ENCODE results near the gene CDC7.

The CDC7 gene

DNA sequence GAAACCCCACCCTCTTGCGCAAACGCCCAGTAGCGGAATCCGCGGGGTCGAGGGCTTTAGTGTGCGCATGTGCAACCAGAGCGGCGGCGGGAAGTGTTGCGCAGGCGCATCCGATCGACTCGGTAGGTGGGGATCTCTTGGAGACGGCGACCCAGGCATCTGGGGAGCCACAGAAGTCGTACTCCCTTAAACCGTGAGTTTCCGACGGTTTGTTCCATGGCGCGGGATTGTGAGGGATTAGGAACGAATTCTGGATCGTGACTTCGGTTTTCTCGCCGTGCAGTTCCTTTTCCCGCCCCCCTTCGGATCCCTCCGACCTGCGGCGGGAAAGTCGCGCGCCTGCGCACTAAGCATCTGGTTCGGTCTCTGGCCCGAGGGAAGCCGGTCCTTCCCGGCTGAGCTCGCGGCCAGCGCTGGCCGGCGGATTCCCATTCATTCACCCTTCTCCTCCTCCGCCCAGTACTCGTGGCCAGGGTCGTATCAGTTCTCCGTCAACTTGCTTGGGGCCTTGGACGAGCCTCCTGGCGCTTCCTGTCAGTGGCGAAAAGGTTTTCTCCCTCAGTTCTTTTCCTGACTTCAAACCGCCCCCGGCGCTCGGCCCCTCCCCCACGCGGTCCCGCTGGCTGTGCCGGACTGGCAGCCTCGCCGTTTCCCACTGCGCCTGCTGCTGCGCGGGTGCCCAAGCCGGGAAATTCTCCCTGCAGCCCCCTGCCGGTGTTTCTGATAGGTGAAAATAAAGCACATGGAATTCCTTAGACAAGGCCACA is at the start of gene CDC7:
Gene CDC7 (plus strand): TSS at position 96 of the 767 bp plus-strand sequence. CDS start 866 bp downstream, outside the sequence.
- Histone ChIP-seq H3K27me3 (ENCODE audit: low read length) (no peaks in the 10 kb centered on the region), H3K4me2 (ENCODE audit: low read depth, low read length, poor library complexity, severe bottlenecking) (peak within 1 kb of the TSS; percentile 94), H3K36me3 (ENCODE audit: low read length) (peaks cover 14% of the 10 kb centered on the region), H3K9ac (ENCODE audit: low read length) (peak within 1 kb of the TSS; percentile 95), H3F3A (ENCODE audit: insufficient read depth) (peaks cover 11% of the 10 kb centered on the region), H3K9me2 (replicated peaks; ENCODE audit: insufficient read depth, low read length) (no peaks in the 10 kb centered on the region), H2AFZ (ENCODE audit: low read depth, low read length, severe bottlenecking) (peak within 1 kb of the TSS; percentile 58), H4K20me1 (ENCODE audit: low read depth, low read length) (peaks cover 9% of the 10 kb centered on the region; the same call in 1 of the 2 replicates), H3K9me3 (ENCODE audit: insufficient read depth, low read length) (no peaks in the 10 kb centered on the region), H3K79me2 (ENCODE audit: insufficient read depth, low read length) (peaks cover 50% of the 10 kb centered on the region), H3K27ac (ENCODE audit: low read depth, low read length) (peak within 1 kb of the TSS; percentile 79), H3K4me3 (ENCODE audit: insufficient read depth, low read length, poor library complexity, severe bottlenecking) (peak within 1 kb of the TSS; percentile 91)
- no peak for TF ChIP-seq EZH2phosphoT487 (conservative IDR thresholded peaks at IDR 0.05; ENCODE audit: low read length)
- TF ChIP-seq, protein P1, sequence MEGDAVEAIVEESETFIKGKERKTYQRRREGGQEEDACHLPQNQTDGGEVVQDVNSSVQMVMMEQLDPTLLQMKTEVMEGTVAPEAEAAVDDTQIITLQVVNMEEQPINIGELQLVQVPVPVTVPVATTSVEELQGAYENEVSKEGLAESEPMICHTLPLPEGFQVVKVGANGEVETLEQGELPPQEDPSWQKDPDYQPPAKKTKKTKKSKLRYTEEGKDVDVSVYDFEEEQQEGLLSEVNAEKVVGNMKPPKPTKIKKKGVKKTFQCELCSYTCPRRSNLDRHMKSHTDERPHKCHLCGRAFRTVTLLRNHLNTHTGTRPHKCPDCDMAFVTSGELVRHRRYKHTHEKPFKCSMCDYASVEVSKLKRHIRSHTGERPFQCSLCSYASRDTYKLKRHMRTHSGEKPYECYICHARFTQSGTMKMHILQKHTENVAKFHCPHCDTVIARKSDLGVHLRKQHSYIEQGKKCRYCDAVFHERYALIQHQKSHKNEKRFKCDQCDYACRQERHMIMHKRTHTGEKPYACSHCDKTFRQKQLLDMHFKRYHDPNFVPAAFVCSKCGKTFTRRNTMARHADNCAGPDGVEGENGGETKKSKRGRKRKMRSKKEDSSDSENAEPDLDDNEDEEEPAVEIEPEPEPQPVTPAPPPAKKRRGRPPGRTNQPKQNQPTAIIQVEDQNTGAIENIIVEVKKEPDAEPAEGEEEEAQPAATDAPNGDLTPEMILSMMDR (IDR thresholded peaks at IDR 0.05; ENCODE audit: insufficient read depth, low read length, poor library complexity, severe bottlenecking) = peak; percentile 17

GRCh38 chr1:91454136-91454535 is 46.5 kb upstream of the CDC7 start:
- H3K4me3 ChIP-seq (ENCODE audit: insufficient read depth, low read length, poor library complexity, severe bottlenecking) = no peak overlapping the region
- no peak overlapping the region for H3K9ac ChIP-seq (ENCODE audit: low read length)
- H3F3A ChIP-seq (ENCODE audit: insufficient read depth) = no peaks in the 10 kb centered on the region
- no peaks in the 10 kb centered on the region for H3K9me2 ChIP-seq (replicated peaks; ENCODE audit: insufficient read depth, low read length)
- H3K27me3 ChIP-seq (ENCODE audit: low read length) = no peaks in the 10 kb centered on the region
- H3K4me2 ChIP-seq (ENCODE audit: low read depth, low read length, poor library complexity, severe bottlenecking) = no peak overlapping the region
- no peak overlapping the region for H3K27ac ChIP-seq (ENCODE audit: low read depth, low read length)
- TF ChIP-seq EZH2phosphoT487 (conservative IDR thresholded peaks at IDR 0.05; ENCODE audit: low read length) = no peak
- TF ChIP-seq, protein P1 (IDR thresholded peaks at IDR 0.05; ENCODE audit: insufficient read depth, low read length, poor library complexity, severe bottlenecking) = no peak
- no peaks in the 10 kb centered on the region for H3K36me3 ChIP-seq (ENCODE audit: low read length)
- no peak overlapping the region for H2AFZ ChIP-seq (ENCODE audit: low read depth, low read length, severe bottlenecking)
- H3K9me3 ChIP-seq (ENCODE audit: insufficient read depth, low read length) = no peaks in the 10 kb centered on the region
- no peaks in the 10 kb centered on the region for H4K20me1 ChIP-seq (ENCODE audit: low read depth, low read length)
- no peaks in the 10 kb centered on the region for H3K79me2 ChIP-seq (ENCODE audit: insufficient read depth, low read length)

- TF ChIP-seq, protein P1 (IDR thresholded peaks at IDR 0.05; ENCODE audit: insufficient read depth, low read length, poor library complexity, severe bottlenecking) = no peak
- TF ChIP-seq EZH2phosphoT487 (conservative IDR thresholded peaks at IDR 0.05; ENCODE audit: low read length) = no peak
- no peak overlapping the region for H2AFZ ChIP-seq (ENCODE audit: low read depth, low read length, severe bottlenecking)
- H3F3A ChIP-seq (ENCODE audit: insufficient read depth) = no peaks in the 10 kb centered on the region
- no peak overlapping the region for H3K27ac ChIP-seq (ENCODE audit: low read depth, low read length)
- H3K27me3 ChIP-seq (ENCODE audit: low read length) = no peaks in the 10 kb centered on the region
- H3K4me3 ChIP-seq (ENCODE audit: insufficient read depth, low read length, poor library complexity, severe bottlenecking) = no peak overlapping the region
- H3K9ac ChIP-seq (ENCODE audit: low read length) = no peak overlapping the region
- no peaks in the 10 kb centered on the region for H3K9me3 ChIP-seq (ENCODE audit: insufficient read depth, low read length)
- H3K4me2 ChIP-seq (ENCODE audit: low read depth, low read length, poor library complexity, severe bottlenecking) = no peak overlapping the region
- H4K20me1 ChIP-seq (ENCODE audit: low read depth, low read length) = no peaks in the 10 kb centered on the region
- no peaks in the 10 kb centered on the region for H3K36me3 ChIP-seq (ENCODE audit: low read length)
- H3K9me2 ChIP-seq (replicated peaks; ENCODE audit: insufficient read depth, low read length) = no peaks in the 10 kb centered on the region
- H3K79me2 ChIP-seq (ENCODE audit: insufficient read depth, low read length) = no peaks in the 10 kb centered on the region
These were observed 45.3 kb upstream of the CDC7 start for GRCh38 chr1:91455334-91455733.

Measured in SU-DHL-6 (cell line).